ENCODE results near the gene KDM3A. TPM values are rescaled to one million over a fixed set of nuclear protein-coding genes. Genes with fewer than 3 reads are reported as not detected.

KDM3A gene
- total RNA-seq, 4 donors from 2014 or later, result 22.5 to 54.3 (median 48.6) TPM

- intact Hi-C loops (cut with DNase I; ENCODE audit: low total_unique reads), result loop anchor here (10.0 kb wide), 1 partner anchor 179 kb away; the partner anchor contains the start of gene RNF103
- DNase-seq, result no peak
- Histone ChIP-seq H3K36me3 (no peaks in the 10 kb centered on the region), H3K9me3 (no peaks in the 10 kb centered on the region), H3K4me1 (peaks cover 18 to 30% of the 10 kb centered on the region in 2 donors), H3K27ac (no peak overlapping the region), H3K27me3 (no peaks in the 10 kb centered on the region), H3K4me3 (no peak overlapping the region)
- TF ChIP-seq POLR2A (IDR thresholded peaks at IDR 0.05) (no peak), CTCF (IDR thresholded peaks at IDR 0.05) (no peak)
Measured at GRCh38 chr2:86446060-86446459, 4.9 kb downstream of the KDM3A start.

- TF ChIP-seq CTCF (IDR thresholded peaks at IDR 0.05) (no peak), POLR2A (IDR thresholded peaks at IDR 0.05) (no peak)
- Histone ChIP-seq H3K36me3 (no peaks in the 10 kb centered on the region), H3K27ac (no peak overlapping the region), H3K9me3 (no peaks in the 10 kb centered on the region), H3K4me1 (peaks cover 0 to 6% of the 10 kb centered on the region in 2 donors), H3K4me3 (no peak overlapping the region), H3K27me3 (no peaks in the 10 kb centered on the region)
- peak in 1 of 2 donors; percentile 29 for DNase-seq
- intact Hi-C loops (cut with DNase I; ENCODE audit: low total_unique reads), result no loop called here
Measured at GRCh38 chr2:86453836-86454235, 12.7 kb downstream of the KDM3A start.

GRCh38 chr2:86454238-86454637 lies 13.1 kb downstream of the KDM3A start:
- TF ChIP-seq POLR2A (IDR thresholded peaks at IDR 0.05) (no peak), CTCF (IDR thresholded peaks at IDR 0.05) (no peak)
- Histone ChIP-seq H3K4me1 (peaks cover 0 to 4% of the 10 kb centered on the region in 2 donors), H3K36me3 (no peaks in the 10 kb centered on the region), H3K4me3 (no peak overlapping the region), H3K27ac (no peak overlapping the region), H3K27me3 (no peaks in the 10 kb centered on the region), H3K9me3 (no peaks in the 10 kb centered on the region)
- DNase-seq, result no peak
- intact Hi-C loops (cut with DNase I; ENCODE audit: low total_unique reads), result no loop called here

- DNase-seq, result no peak
- Histone ChIP-seq H3K36me3 (no peaks in the 10 kb centered on the region), H3K9me3 (no peaks in the 10 kb centered on the region), H3K27me3 (no peaks in the 10 kb centered on the region), H3K27ac (no peak overlapping the region), H3K4me3 (no peak overlapping the region), H3K4me1 (peaks cover 0 to 4% of the 10 kb centered on the region in 2 donors)
- intact Hi-C loops (cut with DNase I; ENCODE audit: low total_unique reads), result no loop called here
- TF ChIP-seq CTCF (IDR thresholded peaks at IDR 0.05) (no peak), POLR2A (IDR thresholded peaks at IDR 0.05) (no peak)
Measured at GRCh38 chr2:86455181-86455580, 14.0 kb downstream of the KDM3A start.

GRCh38 chr2:86461042-86461743 lies 20.0 kb downstream of the KDM3A start:
- intact Hi-C loops (cut with DNase I; ENCODE audit: low total_unique reads), result no loop called here
- TF ChIP-seq CTCF (IDR thresholded peaks at IDR 0.05) (no peak), POLR2A (IDR thresholded peaks at IDR 0.05) (no peak)
- Histone ChIP-seq H3K36me3 (no peaks in the 10 kb centered on the region), H3K9me3 (no peaks in the 10 kb centered on the region), H3K27me3 (no peaks in the 10 kb centered on the region), H3K27ac (no peak overlapping the region), H3K4me1 (no peaks in the 10 kb centered on the region), H3K4me3 (no peak overlapping the region)
- DNase-seq, result no peak
